Spleen (tissue), 7 donors: ENCODE results near the gene CTAGE6.
"Not testable (repeated sequence)": the region's sequence is repeated elsewhere in the genome, so short reads cannot be mapped to it uniquely, and the experiment has no call there.

Experiments used
- CTCF ChIP-seq, 11 experiments: fragments of 200-600 bp in 7 of 11; fragments of 450-650 bp in 4 of 11; sonication (generic) in 4 of 11; IDR thresholded peaks in 8 of 11; conservative IDR thresholded peaks in 3 of 11; 1 replicate in 7 of 11; 2 replicates in 4 of 11; pipeline versions ENCODE4 v1.4.0 to v1.8.0; 2016 to 2021; ENCODE audit warnings: antibody characterized with exemption in 11 of 11, inconsistent platforms in 4 of 11, mild to moderate bottlenecking in 1 of 11
- POLR2A ChIP-seq, 3 donors: fragments of 450-650 bp; IDR thresholded peaks; one replicate each; pipeline ENCODE4 v1.5.1; 2017; ENCODE audit warnings: antibody characterized with exemption in 3 of 3, mild to moderate bottlenecking in 1 of 3
- POLR2AphosphoS5 ChIP-seq, 3 donors: sonication (generic); formaldehyde crosslinking; IDR thresholded peaks; one replicate each; pipeline ENCODE4 v1.5.1; 2017; ENCODE audit warnings: antibody characterized with exemption in 3 of 3
- donor health status: DM: no; HTN: no; CAD: no; lungs with moderate emphysema.
- donor health status: DM: no; HTN: no; CAD: no.
- donor health status: DM: no; HTN: no; CAD: no.

- not testable (repeated sequence) for TF ChIP-seq CTCF (IDR thresholded peaks at IDR 0.05 in 8 of 11, conservative IDR thresholded peaks at IDR 0.05 in 3 of 11); POLR2AphosphoS5 (IDR thresholded peaks at IDR 0.05); POLR2A (IDR thresholded peaks at IDR 0.05)
These were observed 47.6 kb downstream of the CTAGE6 start for GRCh38 chr7:143709895-143710294.
